Measurements from ENCODE around the gene SYNPO2L. TPM values are rescaled to one million over a fixed set of nuclear protein-coding genes. Genes with fewer than 3 reads are reported as not detected.

SYNPO2L gene
- total RNA-seq (2021), result 0.11 to 0.22 TPM (median 0.18 TPM) in 3 replicates
- percentile 27 among the genes with signal in this experiment for Bru-seq, nascent RNA
- long read RNA-seq, experiment 1, result 0 reads
- long read RNA-seq, experiment 2, result 0 reads
- long read RNA-seq, experiment 3, result 0 reads

- Mint-ChIP-seq H3K9me3 (no peaks in the 10 kb centered on the region), H3K4me1 (peaks cover under 1% of the 10 kb centered on the region; the same call in 1 of the 2 replicates), H3K4me3 (no peak within 1 kb of the TSS), H3K27ac (no peak within 1 kb of the TSS), H3K27me3 (ENCODE audit: low read depth) (peaks cover 7% of the 10 kb centered on the region; the same call in 1 of the 2 replicates), H3K36me3 (no peaks in the 10 kb centered on the region)
- ChIA-PET CTCF (no interaction called here), POLR2A (interaction anchor here (0.6 kb wide), 1 partner anchor 132 kb away, joined by 3 read pairs; no protein-coding TSS in a partner anchor)
- ATAC-seq, result no peak
- no peak for DNase-seq (ENCODE audit: low spot score)
- TF ChIP-seq ZNF671 (CRISPR knock-in tag; IDR thresholded peaks at IDR 0.05) (no peak), MLX (CRISPR knock-in tag; IDR thresholded peaks at IDR 0.05) (no peak), ZBTB43 (CRISPR knock-in tag; IDR thresholded peaks at IDR 0.05) (no peak), CREB1 (CRISPR knock-in tag; IDR thresholded peaks at IDR 0.05) (no peak), PREB (CRISPR knock-in tag; IDR thresholded peaks at IDR 0.05; ENCODE audit: borderline replicate concordance) (no peak), GRHL2 (CRISPR knock-in tag; IDR thresholded peaks at IDR 0.05; ENCODE audit: insufficient replicate concordance, severe bottlenecking) (no peak), E2F4 (CRISPR knock-in tag; IDR thresholded peaks at IDR 0.05; ENCODE audit: borderline replicate concordance, low read depth) (no peak), STAT6 (CRISPR knock-in tag; conservative IDR thresholded peaks at IDR 0.05; ENCODE audit: low read depth) (no peak), OVOL2 (CRISPR knock-in tag; IDR thresholded peaks at IDR 0.05; ENCODE audit: borderline replicate concordance) (no peak), AR (CRISPR knock-in tag; IDR thresholded peaks at IDR 0.05) (no peak), ZNF219 (CRISPR knock-in tag; IDR thresholded peaks at IDR 0.05; ENCODE audit: borderline replicate concordance) (no peak), ZNF281 (CRISPR knock-in tag; IDR thresholded peaks at IDR 0.05) (no peak), ZNF121 (CRISPR knock-in tag; IDR thresholded peaks at IDR 0.05) (no peak), ARID4B (CRISPR knock-in tag; IDR thresholded peaks at IDR 0.05; ENCODE audit: borderline replicate concordance) (no peak), ZNF138 (CRISPR knock-in tag; conservative IDR thresholded peaks at IDR 0.05) (no peak), FOXJ3 (CRISPR knock-in tag; IDR thresholded peaks at IDR 0.05; ENCODE audit: borderline replicate concordance) (no peak), ZNF425 (CRISPR knock-in tag; conservative IDR thresholded peaks at IDR 0.05) (no peak)
Measured at GRCh38 chr10:73655990-73656298, at the start of gene SYNPO2L. Gene SYNPO2L, minus strand, starts transcription at chr10:73656029. Its CDS starts 107 bp downstream, at chr10:73655922.

All from WTC11 (cell line).